ENCODE results near the gene NPVF. TPM values are rescaled to one million over a fixed set of nuclear protein-coding genes. Genes with fewer than 3 reads are reported as not detected.

The NPVF gene
- total RNA-seq, 4 donors from 2014 or later = not detected

- intact Hi-C loops (cut with DNase I) = loop anchor here (5.0 to 10.0 kb wide), 2 partner anchors 313 to 600 kb away; no protein-coding TSS in a partner anchor
- H3K36me3 ChIP-seq = no peaks in the 10 kb centered on the region
- DNase-seq = no peak
- H3K4me1 ChIP-seq = peaks cover 0 to 4% (median 0%) of the 10 kb centered on the region in 3 donors
- no peak overlapping the region for H3K27ac ChIP-seq
- H3K27me3 ChIP-seq = no peaks in the 10 kb centered on the region
- TF ChIP-seq CTCF (IDR thresholded peaks at IDR 0.05) = no peak
- TF ChIP-seq POLR2A (IDR thresholded peaks at IDR 0.05) = no peak
- WGBS, 2 donors = 81 to 92% methylated on average over 3 of the region's 3 CpGs
- H3K9me3 ChIP-seq = no peaks in the 10 kb centered on the region
- no peak overlapping the region for H3K4me3 ChIP-seq
These were observed 26.3 kb upstream of the NPVF start for GRCh38 chr7:25254604-25255003.

GRCh38 chr7:25253714-25254113 is 25.4 kb upstream of the NPVF start:
- intact Hi-C loops (cut with DNase I) = loop anchor here (10.0 kb wide), 1 partner anchor 601 kb away; no protein-coding TSS in a partner anchor
- Histone ChIP-seq H3K4me3 (no peak overlapping the region), H3K9me3 (no peaks in the 10 kb centered on the region), H3K36me3 (no peaks in the 10 kb centered on the region), H3K27ac (no peak overlapping the region), H3K27me3 (no peaks in the 10 kb centered on the region), H3K4me1 (no peaks in the 10 kb centered on the region)
- 64 to 65% methylated on average over 1 of the region's 1 CpG for WGBS, 2 donors
- no peak for DNase-seq
- TF ChIP-seq POLR2A (IDR thresholded peaks at IDR 0.05) (no peak), CTCF (IDR thresholded peaks at IDR 0.05) (no peak)

GRCh38 chr7:25250386-25250785 is 22.1 kb upstream of the NPVF start:
- no peak for TF ChIP-seq POLR2A (IDR thresholded peaks at IDR 0.05)
- TF ChIP-seq CTCF (IDR thresholded peaks at IDR 0.05) = no peak
- intact Hi-C loops (cut with DNase I) = loop anchor here (10.0 kb wide), 1 partner anchor 604 kb away; no protein-coding TSS in a partner anchor
- Histone ChIP-seq H3K27ac (no peak overlapping the region), H3K4me1 (no peaks in the 10 kb centered on the region), H3K36me3 (no peaks in the 10 kb centered on the region), H3K9me3 (no peaks in the 10 kb centered on the region), H3K4me3 (no peak overlapping the region), H3K27me3 (no peaks in the 10 kb centered on the region)
- DNase-seq = no peak
- 69 to 84% methylated on average over 3 of the region's 3 CpGs for WGBS, 2 donors

GRCh38 chr7:25249772-25250171 is 21.5 kb upstream of the NPVF start:
- no peaks in the 10 kb centered on the region for H3K4me1 ChIP-seq
- no peak for DNase-seq
- H3K9me3 ChIP-seq = no peaks in the 10 kb centered on the region
- H3K4me3 ChIP-seq = no peak overlapping the region
- intact Hi-C loops (cut with DNase I) = loop anchor here (10.0 kb wide), 1 partner anchor 605 kb away; no protein-coding TSS in a partner anchor
- WGBS, 2 donors = 67 to 85% methylated on average over 3 of the region's 3 CpGs
- TF ChIP-seq CTCF (IDR thresholded peaks at IDR 0.05) (no peak), POLR2A (IDR thresholded peaks at IDR 0.05) (no peak)
- no peak overlapping the region for H3K27ac ChIP-seq
- no peaks in the 10 kb centered on the region for H3K27me3 ChIP-seq
- no peaks in the 10 kb centered on the region for H3K36me3 ChIP-seq

- H3K4me1 ChIP-seq = peaks cover 0 to 8% (median 0%) of the 10 kb centered on the region in 3 donors
- no peaks in the 10 kb centered on the region for H3K9me3 ChIP-seq
- 83 to 100% methylated on average over 1 of the region's 1 CpG for WGBS, 2 donors
- H3K27me3 ChIP-seq = peaks cover 0 to 4% (median 0%) of the 10 kb centered on the region in 4 donors
- intact Hi-C loops (cut with DNase I) = no loop called here
- H3K36me3 ChIP-seq = no peaks in the 10 kb centered on the region
- TF ChIP-seq CTCF (IDR thresholded peaks at IDR 0.05) = no peak
- TF ChIP-seq POLR2A (IDR thresholded peaks at IDR 0.05) = no peak
- DNase-seq = no peak
- H3K27ac ChIP-seq = no peak overlapping the region
- no peak overlapping the region for H3K4me3 ChIP-seq
These were observed 18.0 kb upstream of the NPVF start for GRCh38 chr7:25246306-25246705.

Data from esophagus squamous epithelium (tissue), 5 donors.